ENCODE measurements around the gene ACER1.
"Not testable (repeated sequence)": the region's sequence is repeated elsewhere in the genome, so short reads cannot be mapped to it uniquely, and the experiment has no call there.

ACER1 gene

DNA sequence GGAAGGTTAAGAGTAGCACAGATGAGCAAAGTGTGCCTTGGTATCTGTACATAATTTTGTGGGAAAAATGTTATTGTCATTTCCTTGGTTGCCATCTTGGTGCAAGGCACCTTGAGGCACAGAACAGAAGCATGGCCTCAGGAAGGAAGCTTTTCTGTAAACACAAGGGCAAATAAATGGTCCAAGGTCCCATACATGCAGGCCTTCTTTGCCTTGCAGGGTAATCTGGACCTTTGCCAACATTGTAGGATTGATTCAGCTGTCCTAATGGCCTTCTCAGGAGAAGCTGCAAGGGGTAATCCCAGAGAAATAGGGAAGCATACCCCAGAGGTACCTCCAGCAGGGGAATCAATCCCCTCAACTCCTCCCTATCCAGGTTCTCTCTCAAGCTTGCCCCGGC lies 44.7 kb downstream of the ACER1 start:
- DNase-seq (ENCODE audit: low read depth in 2 of 2): no peak

DNA sequence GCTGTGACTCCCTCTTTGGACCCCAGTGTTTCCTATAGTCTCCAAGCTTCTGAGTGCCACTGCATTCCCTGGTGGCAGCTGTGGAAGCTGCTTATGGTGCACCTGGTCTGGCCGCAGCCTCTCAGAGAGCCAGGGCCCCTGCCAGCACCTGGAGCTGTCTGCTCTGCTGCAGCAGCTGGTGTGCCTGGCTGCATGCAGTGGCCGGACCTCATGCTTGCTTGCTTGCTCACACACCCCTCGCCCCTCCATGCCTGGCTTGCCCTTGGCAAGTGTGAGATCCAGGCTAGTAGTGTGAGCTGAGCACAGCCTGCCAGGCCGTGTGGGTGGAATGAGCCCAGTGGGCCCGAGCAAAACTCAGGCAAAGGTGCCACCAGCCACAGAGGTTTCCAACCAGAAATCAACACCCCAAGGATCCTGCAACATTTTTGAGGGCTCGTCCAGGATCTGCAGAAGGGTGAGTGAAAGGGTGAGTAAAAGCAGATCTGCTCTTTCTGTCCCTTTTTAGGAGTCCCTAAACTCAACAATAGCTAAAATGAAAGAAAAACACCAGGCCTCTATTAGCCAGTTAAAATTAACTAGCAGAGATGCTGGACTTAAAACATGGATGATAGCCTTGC lies 46.0 kb downstream of the ACER1 start:
- no peak for DNase-seq (ENCODE audit: low read depth in 2 of 2)

DNA sequence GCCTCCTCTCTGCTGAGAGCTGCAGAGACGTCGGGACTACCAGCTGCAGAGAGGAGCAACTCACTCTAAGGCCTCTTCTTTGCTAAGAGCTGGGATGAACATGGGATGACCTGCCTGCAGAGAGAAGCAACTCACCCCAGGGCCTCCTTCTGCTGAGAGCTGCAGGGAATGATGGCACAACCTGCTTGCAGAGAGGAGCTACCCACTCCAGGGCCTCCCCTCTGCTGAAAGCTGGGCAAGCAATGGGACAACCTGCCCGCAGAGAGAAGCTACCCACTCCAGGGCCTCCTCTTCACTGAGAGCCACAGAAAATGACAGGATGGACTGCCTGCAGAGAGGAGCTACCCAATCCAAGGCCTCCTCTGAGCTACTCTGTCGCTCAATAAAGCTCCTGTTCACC lies 46.7 kb downstream of the ACER1 start:
- DNase-seq (ENCODE audit: low read depth in 2 of 2): no peak

DNA sequence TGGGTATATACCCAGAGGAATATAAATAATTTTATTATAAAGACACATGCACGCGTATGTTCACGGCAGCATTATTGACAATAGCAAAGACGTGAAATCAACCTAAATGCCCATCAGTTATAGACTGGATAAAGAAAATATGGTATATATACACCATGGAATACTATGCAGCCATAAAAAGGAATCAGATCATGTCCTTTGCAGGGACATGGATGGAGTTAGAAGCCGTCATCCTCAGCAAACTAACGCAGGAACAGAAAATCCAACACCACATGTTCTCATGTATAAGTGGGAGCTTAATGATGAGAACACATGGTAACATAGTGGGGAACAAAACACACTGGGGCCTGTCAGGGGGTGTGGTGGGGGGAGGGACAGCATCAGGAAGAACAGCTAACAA lies 51.0 kb downstream of the ACER1 start:
- not testable (repeated sequence) for DNase-seq (ENCODE audit: low read depth in 2 of 2)

DNA sequence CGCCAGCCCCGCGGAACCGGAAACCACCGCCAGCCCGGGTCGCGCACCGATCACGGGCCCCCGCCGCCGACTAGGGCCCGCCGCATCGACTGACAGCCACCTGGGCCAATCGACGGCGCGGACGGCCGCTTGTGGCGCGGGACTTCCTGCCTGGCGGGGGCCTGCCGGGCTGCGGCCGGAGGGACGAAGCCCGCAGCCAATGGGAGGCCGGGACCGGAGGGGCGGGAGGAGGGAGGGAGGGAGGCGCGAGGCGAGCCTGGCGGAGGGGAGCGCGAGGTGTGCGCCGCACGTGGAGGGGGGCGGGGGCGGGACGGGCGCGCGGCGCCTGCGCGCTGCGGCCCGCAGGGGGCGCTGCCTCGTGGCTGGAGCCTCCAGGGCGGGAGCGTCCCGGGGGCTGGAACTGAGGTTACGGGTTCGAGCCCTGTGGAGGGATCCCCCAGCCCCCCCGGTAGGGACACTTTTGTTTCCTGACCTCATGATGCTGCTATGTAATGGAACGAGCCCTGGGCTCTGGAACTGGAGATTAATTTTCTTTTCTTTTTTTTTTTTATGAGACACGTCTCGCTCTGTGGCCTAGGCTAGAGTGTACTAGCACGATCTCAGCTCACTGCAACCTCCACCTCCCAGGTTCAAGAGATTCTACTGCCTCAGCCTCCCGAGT lies 53.4 kb downstream of the ACER1 start, which contains the start of gene MLLT1:
Gene MLLT1 (minus strand): TSS at position 45 of the 661 bp plus-strand sequence. CDS start 191 bp downstream, outside the sequence.
- peak; percentile 93 to 95 for DNase-seq (ENCODE audit: low read depth in 2 of 2)

DNA sequence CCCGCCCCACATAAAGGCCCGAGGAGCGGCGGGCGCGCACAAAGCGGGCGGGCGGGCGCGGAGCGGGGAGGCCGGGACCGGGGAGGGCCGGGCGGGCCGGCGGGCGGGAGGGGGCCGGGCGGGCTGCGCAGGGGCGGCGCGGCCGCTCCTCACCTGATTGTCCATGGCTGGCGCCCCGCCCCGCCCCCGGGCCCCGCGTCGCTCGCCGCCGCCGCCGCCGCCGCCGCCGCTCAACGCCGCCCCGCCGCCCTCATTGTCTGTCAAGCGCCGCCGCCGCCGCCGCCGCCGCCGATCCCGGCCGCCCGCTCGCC lies 53.8 kb downstream of the ACER1 start:
- no peak for DNase-seq (ENCODE audit: low read depth in 2 of 2)

DNA sequence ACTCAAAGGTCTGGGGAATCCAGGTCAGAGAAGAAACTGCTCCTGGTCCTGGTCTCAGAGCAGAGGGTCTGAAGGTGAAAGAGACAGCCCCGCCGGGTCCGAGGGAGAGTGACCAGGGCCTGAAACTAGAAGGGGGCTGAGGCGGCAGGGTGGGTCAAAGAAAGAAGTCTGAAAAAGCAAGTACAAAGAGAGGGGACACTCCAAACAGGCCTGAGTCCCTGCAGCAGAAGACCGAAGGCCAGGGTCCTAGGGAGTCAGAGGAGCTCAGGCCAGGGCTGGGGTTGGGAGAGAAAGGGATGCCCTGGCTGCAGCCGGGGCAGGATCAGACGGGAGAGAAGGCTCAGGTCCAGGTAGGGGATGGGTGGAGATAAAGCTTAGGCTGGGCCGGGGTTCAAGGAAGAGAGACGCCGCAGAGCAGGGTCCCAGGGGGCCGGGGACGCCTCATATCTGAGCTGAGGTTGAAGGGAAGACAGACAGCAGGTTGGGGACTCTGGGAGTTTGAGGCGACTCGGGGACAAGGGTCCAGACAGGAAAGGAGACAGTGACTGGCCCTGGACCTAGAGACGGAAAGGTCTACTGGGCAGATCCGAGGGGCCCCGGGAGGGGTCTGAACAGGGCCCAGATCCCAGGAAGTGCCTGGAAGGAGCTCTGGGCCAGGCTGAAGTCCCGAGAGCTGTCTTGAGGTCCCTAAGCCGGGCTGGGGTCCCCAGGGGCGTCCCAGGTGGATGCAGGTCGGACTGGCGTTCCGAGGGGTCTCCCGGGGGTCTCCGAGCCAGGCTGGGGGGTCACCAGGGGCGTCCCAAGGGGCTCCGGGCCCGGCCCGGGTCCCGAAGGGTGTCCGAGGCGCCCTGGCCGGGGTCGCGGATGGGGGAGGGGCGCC lies 54.4 kb downstream of the ACER1 start:
- no peak for DNase-seq (ENCODE audit: low read depth in 2 of 2)

DNA sequence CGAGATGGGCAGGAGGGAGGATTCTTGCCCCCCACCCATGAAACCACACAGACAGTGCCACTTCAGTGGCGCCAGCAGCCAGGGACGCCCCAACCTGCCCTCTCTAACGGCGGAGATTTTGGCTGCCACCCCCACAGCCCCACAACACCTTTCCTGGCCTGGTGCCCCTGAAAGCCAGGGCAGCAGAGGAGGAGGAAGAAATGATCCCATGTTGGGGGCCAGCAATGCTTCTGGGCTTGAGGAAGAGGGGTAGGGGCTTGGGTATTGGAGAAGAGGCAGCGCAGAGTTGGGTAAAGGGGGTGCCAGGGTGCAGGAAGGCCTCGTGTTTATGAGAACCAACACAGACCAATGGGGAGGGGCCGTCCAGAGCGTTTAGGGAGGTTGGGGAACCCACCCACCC lies 55.4 kb downstream of the ACER1 start:
- no peak for DNase-seq (ENCODE audit: low read depth in 2 of 2)

DNA sequence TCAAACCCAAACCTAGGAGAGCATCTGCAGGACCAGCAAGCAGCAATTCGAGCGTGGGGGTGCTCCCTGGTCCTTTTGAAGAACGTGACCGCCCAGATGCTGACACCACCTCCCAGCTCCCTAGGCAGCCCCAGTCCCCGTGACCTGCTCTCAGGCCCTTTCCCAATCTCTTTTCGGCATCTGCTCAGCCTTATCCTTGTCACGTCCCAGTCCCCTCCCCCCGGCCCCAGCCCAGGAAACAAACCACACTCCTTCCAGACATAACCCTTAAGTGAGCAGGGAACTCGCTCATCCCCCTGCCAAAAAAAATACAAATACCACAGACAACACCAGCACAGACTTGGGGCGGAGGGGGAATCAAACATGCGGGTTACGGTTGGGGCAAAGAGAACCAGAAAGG lies 57.0 kb downstream of the ACER1 start:
- no peak for DNase-seq (ENCODE audit: low read depth in 2 of 2)

DNA sequence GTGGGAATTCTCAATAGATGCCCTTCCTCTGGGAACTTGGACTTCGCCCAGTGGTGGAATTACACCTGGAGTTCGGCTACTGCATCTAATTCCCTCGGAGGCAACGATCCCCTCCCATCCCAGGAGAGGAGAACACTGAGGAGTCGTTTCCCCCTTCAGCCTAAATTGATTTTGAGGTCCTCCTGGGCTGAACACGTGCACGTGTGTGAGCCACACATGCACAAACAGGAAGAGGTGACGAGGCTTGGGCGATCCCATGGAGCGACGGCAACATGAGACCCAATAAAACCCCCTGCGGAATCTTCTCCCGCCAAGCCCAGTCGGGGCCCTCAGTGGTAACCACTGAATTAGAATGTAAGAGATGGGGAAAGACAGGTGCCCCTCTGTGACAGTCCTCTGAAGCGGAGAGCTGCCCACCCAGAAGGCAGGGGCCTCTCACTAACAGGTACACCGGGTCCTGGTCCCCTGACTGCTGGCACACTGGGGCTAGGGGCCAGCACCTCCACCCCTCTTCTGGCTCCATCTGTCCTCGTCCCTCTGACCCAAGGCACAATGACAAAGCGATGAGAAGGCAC lies 58.2 kb downstream of the ACER1 start:
- no peak for DNase-seq (ENCODE audit: low read depth in 2 of 2)

DNA sequence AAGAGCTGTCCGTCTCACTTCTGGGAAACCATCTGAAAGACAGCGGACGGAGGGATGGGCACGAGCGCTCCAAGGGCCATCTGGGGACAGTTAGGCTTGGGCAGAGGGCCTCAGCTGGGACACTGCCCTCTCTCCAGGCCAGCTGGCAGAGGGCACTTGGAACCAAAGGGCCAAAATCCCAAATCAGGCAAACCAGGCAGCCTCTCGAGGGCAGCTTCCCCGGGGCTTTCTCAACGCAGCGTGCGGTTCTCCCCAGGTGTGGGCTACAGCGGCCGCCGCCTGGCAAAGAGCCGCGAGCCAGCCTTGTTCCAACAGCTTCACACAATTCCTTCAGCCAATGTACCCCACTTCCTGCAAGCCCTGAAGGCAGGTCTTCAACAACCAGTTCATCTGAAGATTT lies 58.7 kb downstream of the ACER1 start:
- DNase-seq (ENCODE audit: low read depth in 2 of 2): no peak

DNA sequence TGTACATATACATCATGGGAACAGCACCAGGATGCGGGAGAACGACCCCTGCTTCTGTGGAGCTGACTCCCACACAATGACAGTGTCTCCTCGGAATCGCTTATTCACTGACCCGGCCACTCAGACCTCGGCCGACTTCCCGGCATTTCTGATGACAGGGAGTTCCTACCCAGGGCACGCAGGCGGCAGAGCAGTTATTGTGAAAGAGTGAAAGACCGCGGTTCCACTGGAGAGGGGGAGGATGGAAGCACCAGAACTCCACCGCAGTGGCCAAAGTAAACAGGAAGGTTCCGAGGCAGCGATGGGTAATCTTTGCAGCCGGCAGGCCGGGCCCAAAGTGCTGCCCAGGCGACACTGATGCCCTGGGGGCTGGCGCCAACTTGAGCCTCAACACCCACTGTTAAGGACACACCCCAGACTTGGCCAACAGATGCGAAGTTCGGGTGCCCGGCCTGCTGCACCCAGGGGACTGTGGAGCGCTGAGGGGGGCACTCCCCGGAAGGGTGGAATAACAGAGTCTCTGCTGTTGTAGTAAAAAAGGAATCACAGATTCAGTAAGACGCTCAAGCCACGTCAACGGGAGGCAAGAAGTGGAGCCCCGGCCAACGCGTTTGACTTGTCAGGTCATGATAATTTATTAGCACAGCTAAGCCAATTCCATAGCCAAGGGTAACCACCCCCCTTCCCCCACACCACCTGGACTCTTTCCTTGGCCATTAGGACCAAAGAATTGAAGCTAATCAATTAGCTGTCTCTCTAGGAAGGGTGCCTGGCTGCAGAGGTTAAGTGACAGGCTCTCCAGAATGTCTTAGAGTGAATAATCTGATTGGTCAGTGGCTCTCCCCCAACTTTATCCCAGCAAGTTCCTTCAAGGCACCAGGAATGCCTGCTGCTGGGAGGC lies 59.5 kb downstream of the ACER1 start:
- DNase-seq (ENCODE audit: low read depth in 2 of 2): no peak

DNA sequence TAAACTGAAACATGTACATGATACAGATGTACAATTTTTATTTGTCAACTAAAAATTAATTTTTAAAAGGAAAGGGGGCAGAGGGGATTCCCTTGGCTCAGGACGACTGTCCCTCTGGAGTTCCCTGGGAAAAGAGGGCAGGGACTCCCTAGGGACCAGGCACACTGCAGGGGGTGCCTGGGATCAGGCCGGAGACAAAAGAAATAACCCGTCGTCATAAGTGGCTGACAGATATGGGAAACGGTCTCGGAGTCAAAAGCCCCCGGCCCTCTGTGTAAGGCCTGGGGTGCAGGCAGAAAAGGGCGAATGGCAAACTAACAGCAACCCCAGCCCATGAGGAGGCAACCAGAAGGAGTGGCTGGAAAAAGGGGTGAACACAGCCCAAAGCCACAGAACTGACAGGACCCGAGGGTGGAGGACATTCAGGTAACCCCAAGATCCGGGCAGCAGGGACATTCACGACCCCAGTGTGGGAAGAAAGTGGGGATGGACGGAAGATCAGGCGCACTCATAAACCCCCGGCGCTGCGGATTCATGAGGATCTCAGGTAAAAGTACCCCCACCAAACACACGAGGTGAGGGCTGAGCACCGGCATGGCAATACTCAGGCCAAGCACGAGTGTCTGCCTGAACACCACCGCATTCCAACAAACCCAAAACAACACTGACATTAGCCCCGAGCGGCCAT lies 60.4 kb downstream of the ACER1 start:
- no peak for DNase-seq (ENCODE audit: low read depth in 2 of 2)

DNA sequence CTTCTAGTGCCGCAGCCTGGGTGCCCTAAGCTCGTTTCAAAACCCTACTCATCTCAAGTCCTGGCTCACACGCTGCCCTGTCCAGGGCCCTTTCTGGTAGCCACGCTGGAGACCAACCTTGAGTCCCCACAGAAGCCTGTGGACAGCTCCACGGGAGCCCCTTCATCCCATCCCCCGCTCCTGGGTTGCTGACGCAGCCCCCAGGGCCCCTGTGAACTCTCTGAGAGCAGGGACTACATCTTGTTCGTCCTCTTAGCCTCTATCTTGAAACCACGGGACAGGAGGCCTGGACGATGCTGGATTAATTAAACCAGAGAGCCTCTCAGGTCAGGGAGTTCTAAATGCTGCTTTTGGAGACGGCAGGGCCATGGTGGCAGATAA lies 61.0 kb downstream of the ACER1 start:
- DNase-seq (ENCODE audit: low read depth in 2 of 2): no peak

DNA sequence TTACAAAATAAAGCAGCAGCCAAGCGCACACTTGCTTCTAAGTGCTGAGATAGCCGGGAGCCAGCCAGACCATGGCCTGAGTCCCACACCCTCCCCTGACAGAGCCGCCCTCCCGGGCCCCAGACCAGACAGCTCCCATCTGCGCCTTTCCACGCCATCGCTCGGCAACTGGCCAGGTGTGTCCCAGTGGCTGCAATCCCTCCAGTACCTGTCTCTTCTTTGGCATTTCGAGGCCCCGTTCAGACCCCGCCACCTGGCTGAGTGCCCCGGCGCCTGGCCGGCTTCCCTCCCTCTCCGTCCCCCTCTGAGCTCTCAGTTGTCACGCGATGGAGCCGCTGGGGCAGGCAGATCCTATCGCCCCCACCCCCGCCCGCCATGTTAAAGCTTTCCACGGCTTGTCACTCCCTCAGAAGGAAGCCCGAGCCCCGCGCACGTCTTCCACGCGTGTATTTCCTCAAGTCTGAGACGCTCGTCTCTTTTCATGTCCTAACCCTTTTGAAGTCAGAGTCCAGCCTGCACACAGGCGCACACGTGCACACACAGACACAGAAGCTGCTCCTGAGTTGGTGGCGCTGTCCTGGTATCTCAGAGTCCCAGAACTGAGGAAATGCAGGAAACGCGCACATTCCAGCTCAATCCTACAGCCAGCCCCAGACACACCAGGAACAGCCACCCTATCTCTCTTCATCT lies 61.5 kb downstream of the ACER1 start:
- DNase-seq (ENCODE audit: low read depth in 2 of 2): no peak

DNA sequence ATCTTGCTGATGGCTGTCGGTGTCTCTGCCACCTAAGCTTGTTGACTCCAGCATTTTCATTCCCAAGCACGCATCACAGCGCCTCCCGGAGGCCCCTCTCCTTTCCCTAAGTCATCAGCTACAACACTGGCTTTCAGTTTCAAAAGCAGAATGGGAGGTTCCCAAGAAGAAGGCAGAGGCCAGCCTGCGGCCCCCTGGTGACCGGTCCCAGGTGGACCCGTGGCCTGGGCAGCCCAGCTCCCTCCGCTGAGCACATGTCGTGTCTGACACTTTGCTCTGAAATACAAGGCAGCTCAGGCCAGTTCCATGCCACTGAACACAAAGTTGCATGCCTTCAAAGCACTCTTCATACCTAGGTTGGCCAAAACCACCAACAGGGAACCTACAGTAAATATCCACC lies 62.2 kb downstream of the ACER1 start:
- DNase-seq (ENCODE audit: low read depth in 2 of 2): no peak

DNA sequence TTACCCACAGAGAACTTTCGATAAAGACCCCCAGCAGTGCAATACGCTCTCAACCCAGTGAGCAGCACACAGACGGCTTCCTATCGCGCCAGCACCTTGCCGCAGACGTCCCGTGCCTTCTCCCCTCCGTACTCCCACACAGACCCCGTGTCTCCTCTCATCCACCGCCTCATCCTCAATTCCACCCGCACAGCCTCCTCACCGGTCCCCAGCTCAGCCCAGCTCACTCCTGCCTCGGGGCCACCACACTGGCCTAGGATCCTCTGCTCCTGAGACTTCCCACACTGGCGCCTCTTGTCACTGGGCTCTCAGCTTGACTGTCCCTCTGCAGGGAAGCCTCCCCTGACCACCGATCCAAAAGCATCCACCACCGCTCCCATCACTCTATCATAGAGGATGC lies 62.6 kb downstream of the ACER1 start:
- no peak for DNase-seq (ENCODE audit: low read depth in 2 of 2)

DNA sequence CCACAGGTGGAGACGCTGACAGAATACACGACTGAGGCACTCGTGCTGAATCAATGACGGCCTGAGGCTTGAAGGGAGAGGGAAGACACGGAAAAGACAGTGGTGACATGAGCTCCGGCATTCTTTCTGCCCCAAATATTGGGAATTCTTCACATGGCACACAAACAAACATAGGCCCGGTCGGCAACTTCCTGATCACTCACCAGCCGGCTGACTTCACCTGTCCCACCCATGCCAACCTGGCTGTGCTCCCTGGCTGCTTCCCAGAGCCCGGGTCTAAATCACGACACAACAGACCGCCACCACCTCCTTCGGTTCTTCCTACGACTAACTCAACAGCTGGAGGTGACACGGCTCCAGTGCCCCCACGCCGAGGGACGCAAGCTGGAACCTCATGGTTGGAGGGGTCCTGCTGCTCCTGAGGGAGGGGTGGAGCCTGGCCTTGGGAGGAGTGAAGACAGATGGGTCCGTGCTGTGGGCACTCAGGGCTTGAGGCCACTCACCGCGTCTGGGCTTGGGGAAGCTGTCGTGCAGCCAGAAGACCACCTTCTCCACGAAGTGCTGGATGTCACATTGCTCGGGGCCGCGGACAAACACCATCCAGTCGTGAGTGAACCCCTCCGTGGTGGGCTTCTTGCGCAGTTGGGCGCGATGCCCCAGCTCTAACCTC lies 63.2 kb downstream of the ACER1 start:
- DNase-seq (ENCODE audit: low read depth in 2 of 2): no peak

DNA sequence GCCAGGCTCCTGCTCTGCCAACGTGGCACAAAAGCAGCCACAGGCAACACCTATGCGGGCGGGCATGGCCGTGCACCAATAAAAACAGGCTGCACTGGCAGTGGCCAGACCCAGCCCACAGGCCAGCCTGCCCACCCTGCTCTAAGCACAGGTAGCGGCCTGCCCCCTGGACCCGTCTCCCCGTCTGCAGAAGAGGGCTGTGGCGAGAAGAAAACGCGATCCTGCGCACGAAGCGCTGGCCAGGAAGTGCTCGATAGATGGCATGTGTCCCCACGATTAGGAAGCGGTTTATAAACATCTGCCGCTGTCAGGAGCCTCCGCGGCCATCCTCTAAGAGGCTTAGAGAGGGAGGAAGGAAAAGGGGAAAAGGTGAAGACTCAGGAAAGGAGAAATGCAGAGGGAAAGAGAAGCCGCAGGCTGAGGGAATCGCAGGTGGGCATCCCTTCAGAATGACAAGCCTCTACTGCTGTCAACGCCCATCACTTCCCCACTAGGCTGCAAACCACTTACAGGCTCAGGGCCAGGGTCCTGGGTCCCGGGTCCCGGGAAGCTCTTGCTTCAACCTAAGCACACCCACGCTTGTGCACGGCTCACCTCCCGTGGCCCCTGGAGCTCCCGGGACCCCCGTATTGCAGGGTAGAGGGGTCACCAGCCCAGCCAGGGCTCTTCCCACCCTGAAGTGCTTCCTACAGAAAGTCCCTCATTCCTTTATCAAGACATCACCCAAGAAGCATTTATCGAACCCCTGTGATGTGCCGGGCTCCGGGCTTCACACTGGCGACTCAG lies 64.1 kb downstream of the ACER1 start:
- no peak for DNase-seq (ENCODE audit: low read depth in 2 of 2)
